Ascending aorta (tissue), 2 donors: Measurements from ENCODE around the gene ZBTB8B. TPM values are rescaled to one million over a fixed set of nuclear protein-coding genes. Genes with fewer than 3 reads are reported as not detected.
A peak's percentile ranks its signal among the peaks of the same experiment; 100 is the strongest.
"Not testable (repeated sequence)": the region's sequence is repeated elsewhere in the genome, so short reads cannot be mapped to it uniquely, and the experiment has no call there.

ENCODE experiments used
- DNase-seq, 2 donors: peaks; one replicate each; pipeline ENCODE4 v3.0.0-alpha.2; 2019; ENCODE audit warnings: low spot score in 2 of 2
- H3K27ac ChIP-seq, 2 donors: fragments of 200-600 bp; sonication (generic); one replicate each; pipeline ENCODE4 v1.5.1; 2016 to 2017; ENCODE audit warnings: mild to moderate bottlenecking in 1 of 2
- H3K27me3 ChIP-seq: fragments of 200-600 bp; sonication (generic); one replicate; pipeline ENCODE4 v1.5.1; 2017
- H3K36me3 ChIP-seq, 2 donors: fragments of 200-600 bp; sonication (generic); one replicate each; pipeline ENCODE4 v1.5.1; 2016
- H3K4me1 ChIP-seq, 2 donors: fragments of 200-600 bp; sonication (generic); one replicate each; pipeline ENCODE4 v1.5.1; 2016 to 2017; ENCODE audit warnings: mild to moderate bottlenecking in 1 of 2
- H3K4me3 ChIP-seq, 2 donors: fragments of 200-600 bp; sonication (generic); one replicate each; pipeline ENCODE4 v1.5.1; 2016 to 2017; ENCODE audit warnings: mild to moderate bottlenecking in 1 of 2
- H3K9me3 ChIP-seq, 2 donors: fragments of 200-600 bp; sonication (generic); one replicate each; pipeline ENCODE4 v1.5.1; 2016
- CTCF ChIP-seq, 3 experiments: fragments of 200-600 bp in 2 of 3; fragments of 450-650 bp in 1 of 3; sonication (generic) in 2 of 3; IDR thresholded peaks; one replicate each; pipeline ENCODE4 v1.5.1; 2016 to 2019; ENCODE audit warnings: antibody characterized with exemption in 3 of 3, mild to moderate bottlenecking in 1 of 3, moderate library complexity in 1 of 3
- intact Hi-C: fragments of 100-400 bp; cut with DNase I; formaldehyde crosslinking; loops from one replicate; pipeline ENCODE4 v1.15.1; 2023
- total RNA-seq: library from RNA; depleted of rRNA; stranded (reverse); fragments of >200 nt; gene quantifications from one replicate; pipeline ENCODE4 v1.1.0, GENCODE V29; 2016

The ZBTB8B gene
- total RNA-seq, 1 donor from 2014 or later, result under 0.01 TPM

- TF ChIP-seq CTCF (IDR thresholded peaks at IDR 0.05), result no peak
- Histone ChIP-seq H3K4me3 (no peak overlapping the region), H3K4me1 (no peaks in the 10 kb centered on the region), H3K27ac (no peak overlapping the region), H3K36me3 (no peaks in the 10 kb centered on the region), H3K9me3 (no peaks in the 10 kb centered on the region), H3K27me3 (no peaks in the 10 kb centered on the region)
- no peak for DNase-seq
- intact Hi-C loops, result no loop called here
Measured at GRCh38 chr1:32471695-32472362, 7.0 kb downstream of the ZBTB8B start.

- intact Hi-C loops, DNase-seq, H3K36me3 ChIP-seq, H3K9me3 ChIP-seq, H3K4me1 ChIP-seq, H3K27me3 ChIP-seq, H3K4me3 ChIP-seq, H3K27ac ChIP-seq: not testable (repeated sequence)
Measured at GRCh38 chr1:32472966-32473365, 8.1 kb downstream of the ZBTB8B start.

GRCh38 chr1:32474954-32475353 lies 10.1 kb downstream of the ZBTB8B start:
- DNase-seq, result no peak
- Histone ChIP-seq H3K27me3 (no peaks in the 10 kb centered on the region), H3K4me3 (no peak overlapping the region), H3K27ac (no peak overlapping the region), H3K9me3 (no peaks in the 10 kb centered on the region), H3K4me1 (no peaks in the 10 kb centered on the region), H3K36me3 (no peaks in the 10 kb centered on the region)
- no peak for TF ChIP-seq CTCF (IDR thresholded peaks at IDR 0.05)
- intact Hi-C loops, result no loop called here

- no peaks in the 10 kb centered on the region for H3K36me3 ChIP-seq
- no peak overlapping the region for H3K4me3 ChIP-seq
- no peak for TF ChIP-seq CTCF (IDR thresholded peaks at IDR 0.05)
- intact Hi-C loops, result no loop called here
- DNase-seq, result no peak
- H3K27me3 ChIP-seq, result no peaks in the 10 kb centered on the region
- no peaks in the 10 kb centered on the region for H3K4me1 ChIP-seq
- H3K27ac ChIP-seq, result no peak overlapping the region
- no peaks in the 10 kb centered on the region for H3K9me3 ChIP-seq
Measured at GRCh38 chr1:32480003-32480402, 15.1 kb downstream of the ZBTB8B start.

GRCh38 chr1:32480761-32481160 lies 15.9 kb downstream of the ZBTB8B start:
- Histone ChIP-seq H3K27me3 (no peaks in the 10 kb centered on the region), H3K4me3 (no peak overlapping the region), H3K27ac (no peak overlapping the region), H3K36me3 (no peaks in the 10 kb centered on the region), H3K4me1 (peaks cover 0 to 3% of the 10 kb centered on the region in 2 donors), H3K9me3 (no peaks in the 10 kb centered on the region)
- TF ChIP-seq CTCF (IDR thresholded peaks at IDR 0.05), result no peak
- DNase-seq, result no peak
- intact Hi-C loops, result no loop called here

GRCh38 chr1:32481788-32482187 lies 16.9 kb downstream of the ZBTB8B start:
- H3K9me3 ChIP-seq, H3K27me3 ChIP-seq, intact Hi-C loops, H3K4me1 ChIP-seq, H3K4me3 ChIP-seq, H3K27ac ChIP-seq, H3K36me3 ChIP-seq: not testable (repeated sequence)
- peak in 1 of 2 donors; percentile 15 for DNase-seq
